T-helper 2 cell treated with Interferon-gamma antibody and Interleukin-4, amounts not matched to agents 100 ng/mL and 5 ng/mL, for 36 hours (primary cell): ENCODE results near the gene OBP2A. TPM values are rescaled to one million over a fixed set of nuclear protein-coding genes. Genes with fewer than 3 reads are reported as not detected.

Source experiments
- intact Hi-C: fragments of 100-400 bp; cut with micrococcal nuclease; formaldehyde crosslinking; loops from one replicate; pipeline ENCODE4 v1.15.1; 2023
- total RNA-seq: library from RNA; stranded (reverse); gene quantifications from 2 replicates; pipeline ENCODE4 v1.2.3, GENCODE V29; 2022

Gene OBP2A
- total RNA-seq, 1 donor from 2014 or later = not detected

DNA sequence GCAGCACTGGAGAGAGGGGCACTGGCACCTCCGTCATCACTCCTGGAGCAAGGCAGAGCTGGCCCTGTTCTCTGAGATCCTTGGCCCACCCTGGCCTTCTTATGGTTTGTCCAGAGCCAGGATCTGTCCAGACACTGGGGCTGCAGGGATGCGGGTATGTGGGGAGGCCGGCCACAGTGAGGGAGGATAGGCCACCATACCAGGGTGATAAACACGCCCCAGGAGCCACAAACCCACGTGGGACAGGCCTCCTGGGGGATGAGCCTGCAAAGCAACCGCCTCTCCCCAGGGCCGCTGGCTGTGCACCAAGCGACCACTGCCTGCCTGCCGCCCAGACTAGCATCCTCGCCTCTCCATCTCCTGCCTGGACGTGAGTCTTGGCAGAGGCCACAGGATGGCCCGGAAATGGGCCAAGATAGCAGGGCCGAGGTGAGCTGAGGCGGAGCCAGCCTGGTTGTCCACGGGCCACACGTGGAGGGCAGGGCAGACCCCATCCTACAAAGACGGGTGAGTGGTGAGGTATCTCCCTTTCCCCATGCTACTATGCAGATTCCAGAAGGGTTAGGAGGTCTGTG lies 4.5 kb downstream of the OBP2A start:
- intact Hi-C loops = no loop called here

DNA sequence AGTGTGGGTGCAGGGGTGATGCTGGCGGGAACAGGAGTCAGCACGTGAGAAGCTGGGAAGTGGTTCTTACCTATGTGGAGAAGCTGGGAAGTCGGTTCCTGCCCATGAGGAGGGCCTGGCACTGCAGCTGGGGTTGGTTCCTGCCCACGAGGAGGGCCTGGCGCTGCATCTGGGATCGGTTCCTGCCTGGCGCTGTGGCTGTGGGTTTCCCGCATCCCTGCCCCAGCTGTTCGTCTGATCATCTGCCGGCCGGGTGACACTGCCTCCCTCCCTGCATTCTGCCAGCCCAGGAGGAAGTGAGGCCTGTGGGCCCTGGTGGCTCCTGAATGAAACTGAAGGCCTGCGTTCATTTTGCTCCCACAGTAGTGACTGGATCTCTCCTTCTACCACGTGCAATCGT lies 5.1 kb downstream of the OBP2A start:
- intact Hi-C loops = no loop called here

GRCh38 chr9:135551456-135551855 lies 5.5 kb downstream of the OBP2A start:
- intact Hi-C loops = no loop called here

DNA sequence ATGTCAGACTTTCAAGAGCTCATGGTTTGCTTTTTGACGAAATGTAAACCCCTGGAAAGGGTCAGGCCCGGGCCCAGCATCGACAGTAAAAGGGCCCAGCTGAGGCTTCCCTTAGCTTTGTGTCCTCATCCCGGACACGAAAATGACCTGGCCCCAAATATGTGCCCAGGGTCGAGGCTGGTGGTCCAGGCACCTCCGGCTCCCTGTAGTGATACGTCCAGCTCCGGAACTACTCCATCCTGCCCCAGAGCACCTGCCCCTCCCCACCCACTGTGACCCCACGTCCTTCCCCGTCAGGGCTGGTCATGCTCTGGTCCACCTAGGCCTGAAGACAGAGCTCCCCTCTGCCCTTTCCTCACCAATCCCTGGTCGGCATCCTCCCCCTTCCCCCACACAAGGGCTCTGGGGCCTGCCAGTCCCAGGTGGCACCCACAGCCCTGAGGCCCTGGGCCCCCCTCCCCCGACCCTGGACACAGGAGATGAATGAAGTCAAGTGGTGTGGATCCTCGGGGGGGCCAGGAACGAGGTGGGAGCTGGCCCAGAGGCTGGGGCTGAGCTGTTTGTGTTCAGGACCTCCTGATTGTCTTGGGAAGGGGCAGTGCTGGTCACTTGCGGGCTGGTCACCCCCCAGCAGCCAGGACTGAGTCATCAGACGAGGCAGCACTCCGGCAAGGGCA lies 6.2 kb downstream of the OBP2A start:
- intact Hi-C loops = no loop called here

- intact Hi-C loops = no loop called here
These were observed 6.8 kb downstream of the OBP2A start for GRCh38 chr9:135552698-135553171.

GRCh38 chr9:135554718-135555117 lies 8.8 kb downstream of the OBP2A start:
- intact Hi-C loops = no loop called here

- intact Hi-C loops = no loop called here
These were observed 9.3 kb downstream of the OBP2A start for GRCh38 chr9:135555203-135555602.

DNA sequence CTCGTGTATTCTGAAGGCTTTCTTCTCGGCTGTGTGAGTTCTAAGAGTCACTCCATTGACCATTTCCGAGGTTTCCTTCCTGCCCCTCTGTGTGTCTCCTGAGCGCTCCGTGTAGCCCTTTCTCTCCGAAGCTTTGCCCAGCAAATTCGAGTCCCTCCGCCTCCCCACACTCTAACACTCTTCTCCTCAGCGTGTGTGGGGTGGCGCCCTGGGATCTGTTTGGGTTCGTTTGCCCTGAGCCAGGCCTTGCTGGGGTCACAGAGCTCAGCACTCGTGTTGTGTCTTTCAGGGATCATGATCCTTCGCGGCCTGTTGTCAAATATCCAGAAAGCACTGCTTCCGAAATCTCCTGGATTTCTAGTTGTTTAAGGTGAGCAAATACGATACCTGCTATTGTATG lies 10.0 kb downstream of the OBP2A start:
- intact Hi-C loops = no loop called here

DNA sequence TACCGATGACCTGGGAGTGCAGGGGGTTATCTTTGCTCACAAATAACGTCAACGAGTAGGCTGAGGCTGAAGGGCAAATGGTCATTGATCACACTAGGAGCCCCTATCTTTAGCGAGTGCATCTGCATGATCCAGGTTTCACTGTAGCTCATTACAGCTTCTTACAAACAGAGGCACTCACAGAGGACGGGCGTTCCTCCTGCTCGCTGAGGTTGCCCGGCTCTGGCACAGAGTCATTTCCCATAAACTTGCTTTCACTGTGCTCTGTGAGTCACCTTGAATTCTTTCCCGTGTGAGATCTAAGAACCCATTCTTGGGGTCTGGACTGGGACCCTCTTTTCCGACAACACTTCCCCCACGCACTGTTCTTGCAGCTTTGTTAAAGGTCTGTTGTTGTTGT lies 13.7 kb downstream of the OBP2A start:
- intact Hi-C loops = no loop called here

- intact Hi-C loops = no loop called here
These were observed 15.7 kb downstream of the OBP2A start, which contains the start of gene PAEP for GRCh38 chr9:135561391-135562234. Gene PAEP (plus strand): TSS chr9:135561756.

- intact Hi-C loops = no loop called here
These were observed 16.4 kb downstream of the OBP2A start for GRCh38 chr9:135562235-135562745.

- intact Hi-C loops = no loop called here
These were observed 17.1 kb downstream of the OBP2A start for GRCh38 chr9:135563039-135563476.

DNA sequence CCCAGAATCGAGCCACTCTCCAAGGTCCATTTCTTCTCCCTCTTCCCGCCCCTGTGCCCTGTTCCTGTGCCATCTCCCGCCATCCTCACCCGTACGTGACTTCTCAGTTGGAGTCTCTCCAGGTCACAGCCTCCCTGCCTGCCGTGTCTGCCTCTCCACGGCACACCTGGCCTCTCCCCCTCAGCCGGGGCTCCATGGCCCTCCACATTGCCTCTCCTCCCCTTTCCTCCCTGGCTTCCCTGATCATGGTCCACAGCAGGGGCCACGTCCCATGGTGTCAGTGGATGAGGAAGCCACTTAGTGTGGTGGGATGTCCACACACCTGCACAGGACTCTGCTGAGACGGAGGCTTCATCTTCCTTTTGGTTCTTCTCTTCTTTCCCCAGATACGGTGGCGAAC lies 17.9 kb downstream of the OBP2A start:
- intact Hi-C loops = no loop called here

DNA sequence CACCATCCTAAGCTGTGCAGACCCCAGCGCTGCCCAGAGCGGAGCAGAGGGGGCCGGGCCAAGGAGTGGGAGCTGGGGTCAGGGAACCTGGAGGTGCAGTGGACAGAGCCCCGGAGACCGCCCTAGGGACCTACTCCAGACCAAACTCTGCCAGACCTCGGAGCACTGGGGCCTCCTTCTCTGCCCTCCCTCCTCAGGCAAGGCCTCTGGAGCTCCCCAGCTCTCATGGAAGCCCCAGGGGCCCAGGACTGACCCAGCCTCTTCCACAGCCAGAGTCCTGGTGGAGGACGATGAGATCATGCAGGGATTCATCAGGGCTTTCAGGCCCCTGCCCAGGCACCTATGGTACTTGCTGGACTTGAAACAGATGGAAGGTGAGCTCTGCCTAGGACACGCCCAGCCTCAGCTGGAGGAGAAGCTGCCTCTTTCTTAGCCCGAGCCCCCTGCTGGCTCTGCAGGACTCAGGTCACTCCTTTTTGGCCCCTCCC lies 19.3 kb downstream of the OBP2A start:
- intact Hi-C loops = no loop called here

- intact Hi-C loops = no loop called here
These were observed 19.7 kb downstream of the OBP2A start for GRCh38 chr9:135565636-135566035.

GRCh38 chr9:135566552-135566951 lies 20.6 kb downstream of the OBP2A start:
- intact Hi-C loops = no loop called here

- intact Hi-C loops = no loop called here
These were observed 21.4 kb downstream of the OBP2A start for GRCh38 chr9:135567311-135567710.

- intact Hi-C loops = no loop called here
These were observed 22.1 kb downstream of the OBP2A start for GRCh38 chr9:135568026-135568425.

DNA sequence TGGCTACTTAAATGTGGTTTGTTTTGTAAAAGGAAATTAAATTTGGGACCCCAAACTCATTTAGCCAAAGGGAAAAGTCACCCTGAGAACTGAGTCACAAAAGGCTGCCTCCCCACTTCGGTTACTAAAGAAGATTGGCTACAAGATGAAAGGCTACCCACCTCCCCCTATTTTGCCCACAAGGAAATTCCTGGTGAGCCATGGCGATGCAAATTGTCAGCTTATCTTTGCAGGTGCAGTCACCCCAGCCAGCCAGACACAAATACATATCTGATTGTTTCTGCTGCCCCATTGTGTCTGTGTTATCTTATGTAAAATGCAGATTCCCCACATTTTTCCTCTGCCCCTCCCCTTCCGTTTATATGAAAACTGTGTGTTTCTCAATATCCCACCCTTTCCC lies 24.5 kb downstream of the OBP2A start:
- intact Hi-C loops = no loop called here

DNA sequence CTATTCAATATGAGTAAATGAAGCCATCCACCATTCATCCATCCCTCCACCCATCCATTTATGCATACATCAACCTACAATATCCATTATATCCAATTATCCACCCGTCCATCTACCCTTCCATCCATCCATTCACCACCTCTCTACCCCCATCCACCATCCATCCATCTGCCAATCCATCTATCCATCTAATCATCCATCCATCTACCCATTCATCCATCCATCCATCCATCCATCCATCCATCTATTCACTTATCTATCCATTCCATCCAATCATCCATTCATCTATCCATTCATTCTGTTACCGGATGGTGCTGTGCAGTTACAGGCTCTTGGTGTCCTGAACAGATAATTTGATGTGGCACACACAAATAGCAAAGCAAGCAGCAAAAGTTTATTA lies 26.3 kb downstream of the OBP2A start:
- intact Hi-C loops = no loop called here

GRCh38 chr9:135573124-135573523 lies 27.2 kb downstream of the OBP2A start:
- intact Hi-C loops = no loop called here

DNA sequence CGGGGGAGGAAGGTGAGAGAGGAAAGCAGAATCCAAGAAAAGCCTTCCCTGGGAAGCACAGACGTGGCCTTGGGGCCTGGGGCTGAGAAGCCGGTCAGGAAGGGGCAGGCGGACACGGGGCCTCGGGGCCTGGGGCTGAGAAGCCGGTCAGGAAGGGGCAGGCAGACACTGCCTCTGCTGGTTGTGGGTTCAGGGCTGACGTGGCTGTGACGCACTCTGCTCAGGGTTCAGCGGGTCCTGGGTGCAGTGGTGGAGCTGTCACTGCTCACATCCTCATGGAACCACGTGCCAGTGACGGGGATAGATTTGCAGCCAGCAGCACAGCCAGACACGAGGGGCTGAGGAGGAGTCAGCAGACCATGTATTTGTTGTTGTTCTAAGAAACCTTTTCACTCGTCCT lies 28.4 kb downstream of the OBP2A start:
- intact Hi-C loops = no loop called here
